BE2C (cell line): ENCODE results near the gene SDR39U1.

ENCODE experiments used
- DNase-seq: peaks from one replicate; pipeline ENCODE4 v3.0.0-alpha.2; 2020
- H3K27me3 ChIP-seq: fragments of 250-450 bp; sonication (Bioruptor Pico); 2 replicates; pipeline ENCODE4 v1.5.1; 2020; ENCODE audit warnings: mild to moderate bottlenecking
- H3K36me3 ChIP-seq: fragments of 250-450 bp; sonication (Bioruptor Pico); 2 replicates; pipeline ENCODE4 v1.5.1; 2020; ENCODE audit warnings: mild to moderate bottlenecking
- H3K4me1 ChIP-seq: fragments of 250-450 bp; sonication (Bioruptor Pico); 2 replicates; pipeline ENCODE4 v1.5.1; 2020
- H3K4me3 ChIP-seq: 2 replicates; pipeline ENCODE4 v1.5.1; 2011; ENCODE audit warnings: low read depth, low read length
- H3K9me3 ChIP-seq: fragments of 250-450 bp; sonication (Bioruptor Pico); 2 replicates; pipeline ENCODE4 v1.5.1; 2020
- TF ChIP-seq, protein P1 (sequence below): IDR thresholded peaks from 2 replicates; pipeline ENCODE4 v1.5.1; 2012; ENCODE audit warnings: mild to moderate bottlenecking, low read depth, low read length

Gene SDR39U1

DNA sequence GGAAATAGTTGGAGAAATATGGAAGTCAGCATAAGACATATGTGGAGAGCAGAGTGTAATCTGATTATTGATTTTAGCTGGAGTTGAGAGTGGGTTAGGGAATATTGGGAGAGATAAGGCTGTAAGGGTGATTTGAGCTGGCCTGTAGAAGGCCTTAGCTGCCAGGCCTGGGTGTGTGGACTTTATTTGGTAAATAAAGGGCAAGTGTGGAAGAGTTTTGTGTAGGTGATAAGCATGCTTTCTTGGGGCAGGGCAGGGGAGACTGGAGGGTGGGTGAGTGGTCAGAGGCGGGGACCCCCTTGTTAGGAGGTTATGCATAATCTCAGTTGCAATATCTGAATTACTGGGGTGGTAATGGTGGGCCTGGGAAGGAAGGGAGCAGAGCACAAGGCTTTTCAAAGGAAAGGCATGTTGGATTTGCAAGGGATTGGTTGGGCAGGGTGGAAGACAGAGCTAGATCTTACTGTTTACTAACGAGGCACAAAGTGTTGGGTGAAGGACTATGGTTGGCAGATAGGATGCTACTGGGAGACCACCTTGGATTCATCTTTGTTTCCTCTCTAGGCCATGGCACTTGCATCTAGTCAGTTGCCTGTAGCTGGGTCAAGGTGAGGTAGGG, 7.3 kb downstream of the SDR39U1 start:
- H3K4me1 ChIP-seq = 0 out of 2 replicates have a peak, but pooled peaks cover 3% of the 10 kb centered on the region
- TF ChIP-seq, protein P1, sequence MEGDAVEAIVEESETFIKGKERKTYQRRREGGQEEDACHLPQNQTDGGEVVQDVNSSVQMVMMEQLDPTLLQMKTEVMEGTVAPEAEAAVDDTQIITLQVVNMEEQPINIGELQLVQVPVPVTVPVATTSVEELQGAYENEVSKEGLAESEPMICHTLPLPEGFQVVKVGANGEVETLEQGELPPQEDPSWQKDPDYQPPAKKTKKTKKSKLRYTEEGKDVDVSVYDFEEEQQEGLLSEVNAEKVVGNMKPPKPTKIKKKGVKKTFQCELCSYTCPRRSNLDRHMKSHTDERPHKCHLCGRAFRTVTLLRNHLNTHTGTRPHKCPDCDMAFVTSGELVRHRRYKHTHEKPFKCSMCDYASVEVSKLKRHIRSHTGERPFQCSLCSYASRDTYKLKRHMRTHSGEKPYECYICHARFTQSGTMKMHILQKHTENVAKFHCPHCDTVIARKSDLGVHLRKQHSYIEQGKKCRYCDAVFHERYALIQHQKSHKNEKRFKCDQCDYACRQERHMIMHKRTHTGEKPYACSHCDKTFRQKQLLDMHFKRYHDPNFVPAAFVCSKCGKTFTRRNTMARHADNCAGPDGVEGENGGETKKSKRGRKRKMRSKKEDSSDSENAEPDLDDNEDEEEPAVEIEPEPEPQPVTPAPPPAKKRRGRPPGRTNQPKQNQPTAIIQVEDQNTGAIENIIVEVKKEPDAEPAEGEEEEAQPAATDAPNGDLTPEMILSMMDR = no peak
- H3K4me3 ChIP-seq = no peak overlapping the region
- DNase-seq = no peak
- peaks cover 17% of the 10 kb centered on the region for H3K36me3 ChIP-seq
- no peaks in the 10 kb centered on the region for H3K27me3 ChIP-seq
- no peaks in the 10 kb centered on the region for H3K9me3 ChIP-seq

DNA sequence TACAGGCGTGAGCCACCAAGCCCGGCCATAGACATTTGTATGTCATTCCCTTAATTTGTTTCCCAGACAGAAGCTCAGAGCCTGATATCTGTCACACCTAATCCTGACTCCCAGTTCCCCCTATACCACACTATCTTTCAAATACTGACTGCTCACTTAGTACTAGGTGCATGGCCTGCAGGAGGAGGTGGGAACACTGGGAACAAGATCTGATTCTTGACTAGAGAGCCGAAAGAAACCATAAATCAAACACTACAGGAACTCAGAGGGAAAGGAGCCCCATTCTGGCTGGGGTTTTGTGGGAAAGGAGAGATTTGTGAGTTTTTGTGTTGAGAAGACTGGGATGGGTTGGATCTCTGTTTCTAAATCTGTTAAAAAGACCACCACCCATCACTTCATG, 7.9 kb downstream of the SDR39U1 start:
- no peaks in the 10 kb centered on the region for H3K9me3 ChIP-seq
- TF ChIP-seq, protein P1 = no peak
- H3K36me3 ChIP-seq = peaks cover 12% of the 10 kb centered on the region
- no peaks in the 10 kb centered on the region for H3K27me3 ChIP-seq
- H3K4me3 ChIP-seq = no peak overlapping the region
- H3K4me1 ChIP-seq = 0 out of 2 replicates have a peak, but pooled peaks cover 3% of the 10 kb centered on the region
- no peak for DNase-seq

DNA sequence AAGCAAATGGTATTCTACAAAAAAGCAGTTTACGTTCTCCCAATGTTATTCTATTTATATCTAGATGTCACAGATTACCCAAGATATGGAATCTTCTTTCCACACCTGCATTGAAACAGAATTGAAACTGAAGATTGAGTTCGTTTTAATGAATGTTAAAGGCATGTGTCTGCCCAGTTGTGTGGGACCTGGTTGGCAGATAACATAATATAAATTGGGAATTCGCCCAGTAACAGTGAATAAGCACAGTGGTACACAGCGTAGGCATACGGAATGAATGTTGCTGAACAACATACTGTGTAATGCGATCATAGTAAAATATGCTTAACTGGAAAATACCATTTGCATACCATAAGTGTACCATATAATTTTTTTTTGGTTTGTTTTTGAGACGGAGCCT, 8.5 kb downstream of the SDR39U1 start:
- TF ChIP-seq, protein P1 = no peak
- Histone ChIP-seq H3K9me3 (no peaks in the 10 kb centered on the region), H3K4me3 (no peak overlapping the region), H3K27me3 (no peaks in the 10 kb centered on the region), H3K36me3 (peaks cover 7% of the 10 kb centered on the region; the same call in 1 of the 2 replicates), H3K4me1 (peaks cover 9% of the 10 kb centered on the region)
- no peak for DNase-seq

DNA sequence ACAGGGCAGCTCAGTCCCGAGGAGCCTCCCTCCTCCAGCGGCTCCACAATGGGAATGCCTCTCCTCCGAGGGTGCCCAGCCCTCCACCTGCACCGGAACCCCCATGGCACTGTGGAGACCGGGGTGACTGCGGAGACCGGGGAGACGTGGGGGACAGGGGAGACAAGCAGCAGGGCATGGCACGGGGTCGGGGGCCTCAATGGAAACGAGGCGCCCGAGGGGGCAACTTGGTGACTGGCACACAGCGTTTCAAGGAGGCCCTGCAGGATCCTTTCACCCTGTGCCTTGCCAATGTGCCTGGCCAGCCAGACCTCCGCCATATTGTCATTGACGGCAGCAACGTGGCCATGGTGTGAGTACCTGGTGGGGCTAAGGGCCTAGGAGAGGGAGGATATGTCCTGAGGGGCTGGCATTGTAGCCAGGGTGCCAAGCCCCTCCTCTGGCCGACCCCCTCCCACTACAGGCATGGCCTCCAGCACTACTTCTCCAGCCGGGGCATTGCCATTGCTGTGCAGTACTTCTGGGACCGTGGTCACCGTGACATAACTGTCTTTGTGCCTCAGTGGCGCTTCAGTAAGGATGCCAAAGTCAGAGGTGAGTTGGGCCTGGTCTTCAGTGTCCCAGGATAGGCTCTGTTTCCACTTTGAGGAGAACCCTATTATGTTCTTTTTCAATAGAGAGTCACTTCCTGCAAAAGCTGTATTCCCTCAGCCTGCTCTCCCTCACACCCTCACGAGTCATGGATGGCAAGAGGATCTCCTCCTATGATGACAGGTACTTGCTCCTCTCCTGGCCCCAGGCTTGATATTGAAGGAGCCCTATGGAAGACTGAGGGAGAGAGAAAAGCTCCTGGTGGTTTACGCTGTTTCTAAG, 10.1 kb downstream of the SDR39U1 start:
- TF ChIP-seq, protein P1 = no peak
- Histone ChIP-seq H3K9me3 (no peaks in the 10 kb centered on the region), H3K4me1 (peaks cover 9% of the 10 kb centered on the region), H3K36me3 (peaks cover 7% of the 10 kb centered on the region; the same call in 1 of the 2 replicates), H3K4me3 (no peak overlapping the region), H3K27me3 (no peaks in the 10 kb centered on the region)
- no peak for DNase-seq

DNA sequence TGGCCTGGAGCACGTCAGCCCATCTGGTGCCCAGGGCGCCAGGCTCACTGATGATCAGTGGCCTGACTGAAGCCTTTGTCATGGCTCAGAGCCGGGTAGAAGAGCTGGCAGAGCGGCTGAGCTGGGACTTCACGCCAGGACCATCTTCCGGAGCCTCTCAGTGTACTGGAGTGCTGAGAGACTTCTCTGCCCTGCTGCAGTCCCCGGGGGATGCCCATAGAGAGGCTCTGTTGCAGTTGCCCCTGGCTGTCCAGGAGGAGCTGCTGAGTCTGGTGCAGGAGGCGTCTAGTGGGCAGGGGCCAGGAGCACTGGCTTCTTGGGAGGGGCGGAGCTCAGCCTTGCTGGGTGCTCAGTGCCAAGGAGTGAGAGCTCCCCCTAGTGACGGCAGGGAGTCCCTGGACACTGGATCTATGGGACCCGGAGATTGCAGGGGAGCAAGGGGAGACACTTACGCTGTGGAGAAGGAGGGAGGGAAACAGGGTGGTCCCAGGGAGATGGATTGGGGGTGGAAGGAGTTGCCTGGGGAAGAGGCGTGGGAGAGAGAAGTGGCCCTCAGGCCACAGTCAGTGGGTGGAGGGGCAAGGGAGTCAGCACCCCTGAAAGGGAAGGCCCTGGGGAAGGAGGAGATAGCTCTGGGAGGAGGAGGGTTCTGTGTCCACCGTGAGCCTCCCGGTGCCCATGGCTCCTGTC, 10.9 kb downstream of the SDR39U1 start:
- no peaks in the 10 kb centered on the region for H3K27me3 ChIP-seq
- peaks cover 9% of the 10 kb centered on the region for H3K4me1 ChIP-seq
- TF ChIP-seq, protein P1 = peak; percentile 99
- H3K36me3 ChIP-seq = 0 out of 2 replicates have a peak, but pooled peaks cover 7% of the 10 kb centered on the region
- peak; percentile 96 for DNase-seq
- no peaks in the 10 kb centered on the region for H3K9me3 ChIP-seq
- no peak overlapping the region for H3K4me3 ChIP-seq
